ENCODE measurements around the gene SQOR.

The SQOR gene

DNA sequence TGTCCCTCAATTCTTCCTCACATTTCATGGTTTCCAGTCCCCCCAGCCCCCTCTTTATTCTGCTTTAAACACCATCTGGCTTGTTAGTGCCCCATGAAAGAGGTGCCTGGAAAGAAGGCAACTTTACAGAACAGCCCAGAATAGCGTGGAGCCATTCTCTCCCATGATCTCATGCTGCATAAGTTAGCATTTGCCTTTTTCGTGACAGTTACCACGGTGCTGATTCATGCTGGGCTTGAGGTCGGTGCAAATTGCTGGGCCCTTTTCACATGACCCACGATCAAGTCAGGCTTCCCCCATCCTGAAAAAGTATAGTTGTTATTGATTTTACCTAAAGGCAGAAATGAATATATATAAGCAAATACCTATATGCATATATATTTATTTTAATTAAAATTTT lies 29.6 kb downstream of the SQOR start:
- no peak for DNase-seq

DNA sequence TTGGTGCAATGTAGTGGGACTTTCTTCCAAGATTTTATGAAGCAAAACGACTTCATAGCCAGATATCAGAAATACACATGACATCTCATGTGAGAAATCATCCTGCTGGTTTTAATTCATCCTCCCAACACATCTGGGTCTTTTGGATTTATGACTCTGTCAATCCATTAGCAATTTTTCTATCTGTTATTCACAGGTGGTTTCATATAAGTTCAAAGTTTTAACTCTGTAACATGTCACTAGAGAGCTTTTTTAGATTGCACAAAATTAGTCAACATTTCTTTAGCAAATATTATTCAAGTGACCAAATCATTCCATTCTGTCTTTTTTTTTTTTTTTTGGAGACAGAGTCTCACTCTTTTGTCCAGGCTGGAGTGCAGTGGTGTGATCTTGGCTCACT lies 30.4 kb downstream of the SQOR start:
- no peak for DNase-seq

DNA sequence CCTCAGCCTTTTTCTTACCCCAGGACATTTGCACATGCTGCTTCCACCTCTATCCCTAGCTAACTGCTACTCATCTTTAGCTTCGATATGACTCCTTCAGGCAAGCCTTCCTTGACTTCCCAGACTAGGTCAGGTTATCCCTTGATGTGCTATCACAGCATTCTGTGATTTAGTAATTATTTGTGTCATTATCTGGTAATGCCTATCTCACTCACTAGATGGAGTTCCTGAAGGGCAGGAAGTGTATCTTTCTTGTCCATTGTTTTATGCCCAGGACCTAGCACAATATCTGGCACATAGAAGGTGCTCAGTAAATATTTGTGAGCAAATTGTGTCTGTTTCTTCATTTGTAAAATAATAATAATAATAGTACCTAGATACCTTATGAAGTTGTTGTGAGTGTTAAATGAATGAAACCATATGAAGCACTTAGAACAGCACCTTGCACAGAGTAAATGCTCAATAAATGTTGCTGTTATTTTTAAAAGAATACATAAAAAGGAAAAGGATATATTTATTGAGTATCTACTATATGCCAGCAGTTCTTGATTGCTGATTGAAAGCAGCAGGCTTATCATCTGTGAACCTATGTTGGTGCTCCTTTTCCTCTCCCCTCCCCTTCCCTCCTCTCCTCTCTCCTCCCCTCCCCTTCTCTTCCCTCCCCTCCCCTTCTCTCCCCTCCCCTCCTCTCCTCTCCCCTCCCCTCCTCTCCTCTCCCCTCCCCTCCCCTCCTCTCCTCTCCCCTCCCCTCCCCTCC lies 31.5 kb downstream of the SQOR start:
- no peak for DNase-seq

DNA sequence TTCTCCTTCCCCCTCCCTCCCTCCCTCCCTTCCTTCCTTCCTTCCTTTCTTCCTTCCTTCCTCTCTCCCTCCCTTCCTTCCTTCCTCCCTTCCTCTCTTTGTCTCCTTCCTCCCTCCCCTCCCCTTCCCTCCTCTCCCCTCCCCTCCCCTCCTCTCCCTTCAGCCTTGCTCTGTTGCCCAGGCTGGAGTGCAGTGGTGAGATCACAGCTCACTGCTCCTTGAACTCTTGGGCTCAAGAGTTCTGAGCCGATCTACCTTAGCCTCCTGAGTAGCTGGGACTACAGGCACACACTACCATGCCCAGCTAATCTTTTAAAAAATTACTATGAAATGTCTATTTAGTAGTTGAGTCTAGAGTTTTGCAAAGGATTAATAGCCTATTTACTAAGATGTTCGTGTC lies 32.2 kb downstream of the SQOR start:
- no peak for DNase-seq

DNA sequence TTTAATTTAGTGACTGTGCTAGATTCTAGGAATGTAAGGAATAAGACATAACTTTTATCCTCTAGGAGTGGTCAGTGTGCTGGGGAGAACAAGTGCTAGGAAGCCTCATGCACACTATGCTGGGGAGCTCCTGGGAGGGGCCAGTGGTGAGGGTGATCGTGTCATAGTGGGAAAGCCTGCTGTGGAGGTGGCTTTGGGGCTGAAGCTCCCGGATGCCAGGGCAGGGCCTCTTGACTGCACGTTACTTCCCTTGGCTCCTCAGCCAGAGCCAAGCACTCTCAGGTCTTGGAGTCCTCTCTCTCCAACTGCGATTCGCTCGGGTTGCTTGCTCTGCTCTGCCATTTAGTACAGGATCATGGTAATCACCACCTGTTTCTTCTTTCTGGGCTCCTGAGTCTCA lies 33.6 kb downstream of the SQOR start:
- DNase-seq: no peak

DNA sequence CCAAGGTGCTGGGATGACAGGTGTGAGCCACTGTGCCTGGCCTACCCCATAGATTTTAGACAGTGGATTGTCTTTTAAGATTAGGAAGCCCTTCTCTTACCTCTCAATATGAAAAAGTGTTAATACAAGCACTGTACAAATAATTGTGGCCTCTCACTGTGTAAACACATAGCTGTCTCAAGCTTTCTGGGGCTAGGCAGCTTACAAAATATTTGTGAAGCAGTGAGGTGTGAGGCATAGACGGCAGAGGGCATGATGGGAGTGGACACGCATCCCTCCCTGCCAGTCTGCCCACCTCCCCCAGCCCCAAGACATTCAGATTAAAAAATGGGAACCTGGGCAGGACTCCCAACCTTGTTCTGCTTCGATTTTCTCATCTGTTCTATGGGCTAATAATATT lies 34.6 kb downstream of the SQOR start:
- DNase-seq: no peak

DNA sequence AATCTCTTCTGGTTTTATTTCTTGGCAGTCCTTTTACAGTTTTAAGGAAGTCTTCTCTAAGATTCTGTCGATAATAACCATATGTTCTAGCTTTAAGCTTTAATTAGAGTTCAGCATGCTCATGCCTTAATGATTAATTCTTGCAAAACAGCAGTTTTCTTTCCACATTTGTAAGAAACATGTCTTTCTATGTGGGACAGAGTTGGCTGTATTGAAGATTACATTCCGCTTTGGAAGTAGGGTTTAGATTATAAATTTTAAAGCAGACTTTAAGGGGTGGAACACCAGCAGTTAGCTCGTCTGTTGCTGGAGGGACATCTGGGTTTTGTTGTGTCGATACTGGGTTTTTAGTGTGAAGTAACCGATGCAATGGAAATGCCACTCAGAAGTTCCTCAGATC lies 35.3 kb downstream of the SQOR start:
- no peak for DNase-seq

DNA sequence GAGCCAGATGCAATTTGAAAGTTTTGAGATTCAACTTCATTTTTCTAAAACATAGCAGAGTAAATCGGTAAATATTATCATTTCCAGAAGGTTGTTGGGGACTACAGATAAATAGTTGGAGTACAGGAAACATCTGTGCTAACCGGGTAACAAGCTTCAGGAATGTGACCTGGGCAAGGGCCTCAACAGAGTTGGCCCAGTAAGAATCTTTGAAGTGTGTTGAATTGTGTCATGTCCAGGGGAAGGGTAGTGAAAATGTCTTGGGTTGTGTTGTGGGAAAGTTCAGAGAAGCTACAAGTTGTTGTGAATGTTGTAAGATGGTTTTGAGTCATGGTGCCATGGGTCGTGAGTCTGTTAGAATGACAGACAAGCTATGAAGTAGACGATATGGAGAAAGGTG lies 35.7 kb downstream of the SQOR start:
- no peak for DNase-seq

DNA sequence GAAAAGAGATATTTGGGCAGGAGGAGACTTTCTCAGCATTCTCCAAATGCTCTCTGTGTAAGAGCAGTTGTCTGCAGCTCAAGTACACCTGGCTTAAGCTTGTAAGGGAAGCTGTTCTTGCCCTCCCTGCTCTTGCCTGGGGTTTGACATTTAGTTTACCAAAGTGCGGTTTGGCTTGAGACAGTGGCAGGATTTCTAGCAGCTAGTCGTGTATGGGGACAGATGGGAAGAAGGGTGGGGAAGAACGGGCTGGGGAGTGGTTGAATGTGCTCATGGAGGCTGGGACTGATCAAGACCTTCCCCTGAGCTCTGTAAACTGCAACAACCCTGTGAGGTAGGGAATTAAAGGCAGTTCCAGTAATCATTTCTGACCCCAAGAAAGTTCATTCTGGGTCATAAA lies 39.8 kb downstream of the SQOR start:
- no peak for DNase-seq

DNA sequence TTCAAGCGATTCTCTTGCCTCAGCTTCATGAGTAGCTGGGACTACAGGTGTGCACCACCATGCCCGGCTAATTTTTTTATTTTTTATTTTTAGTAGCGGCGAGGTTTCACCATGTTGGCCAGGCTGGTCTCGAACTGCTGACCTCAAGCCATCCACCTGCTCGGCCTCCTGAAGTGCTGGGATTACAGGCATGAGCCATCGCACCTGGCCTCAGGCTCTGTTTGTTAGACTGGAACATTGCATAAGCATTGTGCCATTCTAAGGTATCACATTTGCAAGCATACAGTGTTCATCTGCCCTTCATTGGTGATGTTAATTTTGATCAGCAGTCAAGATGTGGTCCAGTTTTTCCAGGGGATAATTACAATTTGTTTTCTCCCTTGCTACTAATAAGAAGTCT lies 43.0 kb downstream of the SQOR start:
- DNase-seq: no peak

DNA sequence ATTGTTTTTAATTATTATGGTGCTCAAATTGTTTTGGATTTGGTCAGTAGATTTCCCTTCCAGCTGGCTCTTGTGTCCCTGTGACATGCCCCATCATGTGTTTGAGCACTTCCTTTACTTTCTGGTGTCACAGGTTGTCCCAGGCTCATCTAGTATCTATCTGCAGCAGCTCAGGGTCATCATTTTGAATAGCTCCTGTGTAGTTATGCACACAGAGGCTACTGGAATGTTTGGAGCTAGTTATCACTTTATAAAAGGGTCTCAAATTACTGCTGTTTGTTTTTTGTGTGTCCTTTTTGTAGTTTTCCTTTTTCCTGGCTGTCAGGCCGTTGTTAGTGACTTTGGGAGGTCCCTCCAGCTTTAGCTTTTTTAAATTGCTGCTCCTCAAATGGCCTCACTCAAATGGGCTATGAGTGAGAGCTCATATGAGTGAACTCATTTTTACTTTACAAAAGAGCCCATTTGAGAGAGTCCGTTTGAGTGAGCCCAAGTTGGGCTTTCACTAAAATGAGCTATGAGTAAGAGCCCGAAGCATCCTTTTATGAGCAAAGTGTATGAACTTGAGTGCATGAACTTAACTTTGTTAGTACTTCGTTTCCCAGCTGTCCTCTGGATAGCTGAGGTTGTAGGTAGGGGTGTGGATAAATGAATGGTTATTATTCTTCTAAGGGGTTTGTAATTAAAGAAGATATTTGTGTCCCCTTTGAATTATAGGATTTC lies 43.8 kb downstream of the SQOR start:
- no peak for DNase-seq

DNA sequence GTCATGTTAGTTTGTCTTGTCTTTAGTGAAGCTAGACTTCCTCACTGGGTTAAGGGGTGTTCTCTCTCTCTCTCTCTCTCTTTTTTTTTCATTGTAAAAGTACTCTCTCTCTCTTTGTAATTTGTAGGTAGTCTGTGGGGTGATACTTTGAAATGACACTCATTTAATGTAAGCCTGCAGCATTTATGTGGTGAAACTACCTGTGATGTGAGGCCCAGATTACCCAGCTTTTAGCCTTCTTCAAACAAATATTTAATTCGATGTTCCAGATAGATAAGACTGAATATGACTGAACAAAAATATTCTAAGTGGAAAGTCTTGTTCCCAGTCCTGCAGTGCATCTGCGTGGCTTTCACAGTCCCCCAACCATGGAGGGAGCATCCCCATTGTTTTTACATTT lies 49.7 kb downstream of the SQOR start:
- DNase-seq: no peak

DNA sequence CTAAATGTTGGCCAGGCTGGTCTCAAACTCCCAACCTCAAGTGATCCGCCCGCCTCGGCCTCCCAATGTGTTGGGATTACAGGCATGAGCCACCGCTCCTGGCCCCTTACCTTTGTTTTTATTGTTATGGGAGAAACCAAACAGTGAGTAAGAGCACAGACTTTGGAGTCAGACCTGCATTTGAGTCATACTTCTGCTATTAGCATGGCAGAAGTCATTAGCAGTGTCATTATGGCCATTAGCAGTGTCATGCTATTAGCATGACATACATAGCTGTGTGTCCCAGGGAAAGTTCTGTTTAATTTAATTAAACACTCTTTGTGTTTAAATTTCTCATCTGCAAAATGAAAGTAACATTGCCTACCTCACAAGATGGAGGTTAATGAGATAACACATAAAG lies 54.8 kb downstream of the SQOR start:
- DNase-seq: no peak

DNA sequence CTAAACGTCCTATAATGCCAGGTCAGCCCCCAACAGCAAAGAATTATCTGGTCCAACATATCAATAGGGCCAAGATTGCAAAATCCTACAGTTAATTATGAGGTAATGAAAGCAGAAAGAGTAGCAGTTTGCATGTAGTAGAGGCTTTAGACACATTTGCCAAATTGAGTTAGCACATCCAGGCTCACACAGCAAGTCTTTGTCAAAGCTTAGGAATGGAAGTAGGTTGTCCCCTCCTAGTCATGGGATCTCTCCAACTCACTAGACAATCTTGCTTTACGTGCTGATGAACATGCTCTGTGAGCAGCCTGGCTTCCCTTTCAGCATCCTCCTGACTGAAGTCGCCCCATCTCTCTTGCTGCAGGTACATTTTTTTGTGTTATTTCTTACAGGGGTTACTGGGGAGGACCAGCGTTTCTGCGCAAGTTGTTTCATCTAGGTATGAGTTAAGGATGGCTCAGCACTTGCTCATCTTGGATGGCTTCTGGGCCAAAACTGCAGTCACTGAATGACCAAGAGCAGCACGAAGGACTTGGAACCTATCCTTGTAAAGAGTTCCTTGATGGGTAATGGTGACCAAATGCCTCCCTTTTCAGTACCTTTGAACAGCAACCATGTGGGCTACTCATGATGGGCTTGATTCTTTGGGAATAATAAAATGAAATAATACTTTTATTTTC lies 55.9 kb downstream of the SQOR start:
- no peak for DNase-seq

DNA sequence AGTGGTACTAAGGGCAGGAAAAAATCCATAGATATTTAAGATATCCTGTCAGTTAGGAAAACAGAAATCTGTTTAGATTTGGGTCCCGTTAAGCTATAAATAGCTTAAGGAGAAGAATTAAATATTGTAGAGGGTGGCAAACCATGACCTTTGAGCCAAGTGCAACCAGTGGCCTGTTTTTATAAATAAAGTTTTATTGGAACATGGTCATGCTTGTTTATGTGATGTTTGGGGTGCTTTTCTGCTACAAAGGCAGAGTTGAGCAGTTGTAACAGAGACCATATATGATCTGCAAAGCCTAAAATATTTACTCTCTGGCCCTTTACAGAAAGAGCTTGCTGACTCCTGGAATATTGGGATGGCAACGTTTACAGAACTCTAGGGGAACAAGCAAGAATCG lies 66.3 kb downstream of the SQOR start:
- no peak for DNase-seq

DNA sequence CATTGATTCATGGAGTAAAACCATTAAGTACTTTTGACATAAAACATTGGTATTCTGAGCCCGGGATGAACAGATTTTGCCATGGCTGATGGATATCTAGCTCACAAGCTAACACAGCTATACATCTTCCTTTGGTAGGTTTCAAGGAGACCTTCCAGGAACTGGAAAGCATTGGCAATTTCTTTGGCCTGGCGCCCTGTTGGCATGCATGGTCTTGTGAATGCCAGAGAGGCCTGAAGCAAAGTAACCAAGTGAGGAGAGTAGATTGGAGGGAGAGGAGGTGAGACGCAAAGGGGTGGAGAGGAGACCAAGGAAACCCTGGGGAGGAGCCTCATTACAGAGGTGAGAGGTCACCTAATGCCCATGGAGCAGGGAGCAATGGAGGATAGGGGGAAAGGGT lies 67.2 kb downstream of the SQOR start:
- no peak for DNase-seq

DNA sequence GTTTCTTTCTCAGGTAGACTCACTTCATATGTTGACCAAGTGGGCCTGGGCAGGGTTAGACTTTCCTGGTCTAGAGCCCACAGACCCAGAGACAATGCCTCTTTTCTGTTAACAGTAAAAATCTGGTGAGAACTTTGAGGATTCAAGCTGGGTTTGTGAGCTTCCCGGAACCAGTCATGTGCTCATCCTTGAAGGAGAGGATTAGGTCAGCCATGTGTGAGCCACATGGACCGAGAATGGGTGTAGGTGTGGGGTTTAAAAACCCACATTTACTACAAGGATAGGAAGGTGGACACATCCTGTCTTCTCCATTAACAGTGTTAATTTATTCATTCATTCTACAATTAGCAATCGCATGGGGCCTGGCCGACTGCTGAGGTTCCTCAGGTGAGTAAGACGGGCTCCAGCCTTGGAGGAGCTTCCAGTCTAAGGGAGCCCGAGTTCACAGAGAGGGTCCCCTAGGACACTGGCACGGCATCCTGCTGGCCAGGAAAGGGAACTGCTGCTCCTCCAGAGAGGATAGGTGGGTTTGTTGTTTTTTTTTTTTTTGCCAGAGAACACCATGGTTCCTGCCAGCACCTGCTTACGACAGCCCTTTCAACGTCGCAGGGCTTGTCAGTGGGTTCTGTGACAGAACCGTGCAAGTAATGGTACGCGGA lies 69.0 kb downstream of the SQOR start:
- no peak for DNase-seq

DNA sequence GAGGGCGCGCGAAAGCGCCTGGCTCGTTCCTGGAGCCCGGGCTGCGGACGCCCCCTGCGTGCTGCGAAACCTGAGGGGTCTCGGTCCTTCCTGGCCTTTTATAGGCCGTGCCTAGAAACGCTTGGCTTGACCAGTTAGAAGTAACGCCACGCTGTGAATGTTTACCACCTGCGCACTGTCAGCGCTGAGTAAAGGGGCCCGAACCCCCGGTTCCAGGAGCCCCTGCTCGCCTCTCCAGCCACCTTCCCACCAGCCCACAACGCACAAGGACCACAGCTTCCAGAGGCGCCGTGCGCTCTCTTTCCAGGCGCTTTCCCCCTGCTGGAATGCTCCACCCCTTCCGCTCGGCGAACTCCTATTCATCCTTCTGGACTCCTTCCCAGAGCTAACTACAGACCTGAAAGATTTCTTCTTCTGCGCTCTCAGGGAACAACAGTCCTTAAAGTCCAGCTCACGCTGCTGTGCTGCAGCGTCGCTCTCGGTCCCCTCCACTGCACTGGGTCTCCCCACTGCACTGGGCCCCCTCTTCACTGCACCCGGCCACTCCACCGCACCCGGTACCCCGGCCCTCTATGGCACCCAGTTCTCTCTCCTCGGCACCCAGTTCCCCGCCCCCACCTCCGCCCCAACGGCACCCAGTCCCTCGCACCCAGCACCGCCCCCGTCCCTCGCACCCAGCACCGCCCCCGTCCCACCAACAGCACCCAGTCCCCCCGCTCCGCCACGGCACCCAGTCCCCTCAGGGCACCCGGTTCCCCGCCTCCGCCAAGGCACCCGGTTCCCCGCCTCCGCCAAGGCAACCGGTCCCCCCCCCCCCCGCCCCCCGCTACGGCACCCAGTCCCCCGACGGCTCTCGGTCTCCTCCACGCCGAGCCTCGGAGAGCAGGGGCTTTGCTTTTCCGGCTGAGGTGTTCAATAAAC lies 69.8 kb downstream of the SQOR start:
- DNase-seq: no peak

DNA sequence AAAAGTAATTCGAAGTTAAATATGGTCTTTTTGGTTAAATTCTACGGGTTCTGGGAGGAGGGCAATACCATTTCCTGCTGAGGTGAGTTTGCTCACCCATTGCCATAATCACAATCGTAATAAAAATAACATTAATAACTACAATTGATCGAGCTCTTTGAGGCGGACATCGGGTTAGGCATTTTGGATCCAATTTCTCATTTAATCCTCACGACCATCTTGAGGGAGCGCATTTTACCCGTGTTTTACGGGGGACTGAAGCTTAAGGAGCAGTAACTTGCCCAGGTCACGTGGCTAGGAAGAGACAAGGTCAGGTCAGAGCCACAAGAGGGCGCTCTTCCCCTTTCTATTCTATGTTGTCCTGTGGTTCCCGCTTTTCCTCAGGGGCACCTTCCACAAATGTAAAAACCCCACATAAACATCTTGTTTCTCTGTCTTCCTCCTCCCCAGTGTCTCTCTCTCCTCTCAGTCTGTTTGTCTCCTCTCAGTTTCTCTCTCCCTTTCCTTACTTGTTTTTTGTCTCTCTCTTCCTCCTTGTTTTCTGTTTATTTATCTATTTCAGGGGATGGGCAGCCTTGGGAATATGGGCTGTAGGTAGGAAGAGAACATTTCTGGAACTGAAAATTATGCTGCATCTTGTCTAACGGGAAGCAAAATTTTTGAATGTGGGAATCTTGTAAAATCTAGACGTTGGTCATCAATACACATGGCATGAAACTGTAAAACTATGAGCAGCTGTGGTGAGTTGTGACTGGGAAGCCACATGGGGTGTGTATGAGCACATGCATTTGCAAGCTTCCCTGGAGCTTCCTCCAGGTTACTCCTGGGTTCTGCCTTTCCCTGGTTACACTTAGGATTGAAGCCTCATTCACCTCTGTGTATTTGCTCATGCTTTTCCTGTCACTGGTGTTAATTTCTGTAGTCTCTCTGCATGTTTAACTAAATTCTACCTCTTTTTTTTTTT lies 71.0 kb downstream of the SQOR start:
- no peak for DNase-seq

DNA sequence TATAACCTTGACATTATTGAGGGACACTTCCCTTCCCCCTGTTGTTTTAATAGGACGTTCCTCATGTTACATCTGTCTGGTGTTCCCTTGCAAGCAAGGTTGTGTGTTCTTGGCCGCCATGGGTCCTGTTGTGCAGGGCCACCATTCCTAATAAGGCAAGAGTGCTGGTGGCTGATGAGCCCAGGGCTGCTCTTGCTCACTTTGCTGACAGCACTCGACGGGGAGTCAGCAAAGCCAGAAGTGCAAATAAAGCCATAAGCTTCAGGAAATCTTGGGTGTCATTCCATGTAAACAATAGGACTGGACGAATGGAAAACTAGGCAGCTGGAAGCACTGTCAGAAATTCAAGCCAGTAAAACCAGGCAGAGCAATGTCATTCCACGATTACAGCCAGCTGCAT lies 75.8 kb downstream of the SQOR start:
- DNase-seq: no peak

Data from activated gamma-delta T cell (primary cell).